Measurements from ENCODE around the gene REXO2. TPM values are rescaled to one million over a fixed set of nuclear protein-coding genes. Genes with fewer than 3 reads are reported as not detected.
A peak's percentile ranks its signal among the peaks of the same experiment; 100 is the strongest.

Gene REXO2
- total and polyA plus RNA-seq, 2 of the 13 experiments (the other 11 are each of a cell fraction or from before 2014, with no cell fraction given): 95.6 to 104 TPM

DNA sequence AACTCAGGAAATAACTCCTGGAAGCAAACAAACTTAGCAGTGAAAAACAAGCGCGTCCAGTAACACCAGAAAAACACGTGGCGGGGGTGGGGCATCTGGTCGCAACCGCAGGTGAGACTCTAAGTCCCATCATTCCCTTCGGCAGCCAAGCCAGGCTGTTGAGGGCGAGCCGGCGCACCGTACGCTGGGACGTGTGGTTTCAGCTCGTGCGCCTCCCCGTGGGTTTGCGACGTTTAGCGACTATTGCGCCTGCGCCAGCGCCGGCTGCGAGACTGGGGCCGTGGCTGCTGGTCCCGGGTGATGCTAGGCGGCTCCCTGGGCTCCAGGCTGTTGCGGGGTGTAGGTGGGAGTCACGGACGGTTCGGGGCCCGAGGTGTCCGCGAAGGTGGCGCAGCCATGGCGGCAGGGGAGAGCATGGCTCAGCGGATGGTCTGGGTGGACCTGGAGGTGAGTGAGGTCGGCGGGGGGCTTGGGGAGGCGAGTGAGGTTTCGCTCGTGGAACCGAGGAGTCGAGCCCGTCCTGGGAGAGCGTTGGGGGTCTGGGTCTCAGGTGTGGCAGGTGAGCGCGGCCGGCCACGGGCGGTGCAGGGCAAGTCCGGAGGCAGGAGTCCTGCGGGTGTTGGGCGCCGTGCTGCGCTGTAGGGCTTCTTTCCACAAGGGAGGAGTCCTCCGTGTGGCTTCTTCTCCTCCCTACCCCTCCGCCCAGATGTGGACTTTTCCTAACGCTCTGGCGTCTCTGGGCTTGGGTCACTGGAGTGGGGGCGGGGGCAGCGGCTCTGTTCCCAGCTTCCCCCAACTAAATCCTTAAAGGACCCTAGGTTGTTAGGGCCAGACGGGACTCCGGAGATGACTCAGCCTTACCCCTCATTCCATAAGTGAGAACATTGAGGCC, at the start of gene REXO2 (continued):
- TF ChIP-seq HNRNPK (IDR thresholded peaks at IDR 0.05; ENCODE audit: low read depth, low read length, poor library complexity, severe bottlenecking) (peak; percentile 31), ZNF629 (CRISPR knock-in tag; conservative IDR thresholded peaks at IDR 0.05) (no peak), ATF7-NPFF (CRISPR knock-in tag; IDR thresholded peaks at IDR 0.05; ENCODE audit: low read depth) (peak; percentile 62; the same call in 1 of the 2 replicates), ZNF33B (CRISPR knock-in tag; IDR thresholded peaks at IDR 0.05) (no peak), NR2F2 (IDR thresholded peaks at IDR 0.05; ENCODE audit: borderline replicate concordance, low read depth) (no peak), ZNF234 (CRISPR knock-in tag; conservative IDR thresholded peaks at IDR 0.05) (no peak), ZNF292 (CRISPR knock-in tag; IDR thresholded peaks at IDR 0.05; ENCODE audit: borderline replicate concordance, low read depth) (no peak), RORA (CRISPR knock-in tag; IDR thresholded peaks at IDR 0.05) (no peak), KDM5B (CRISPR knock-in tag; IDR thresholded peaks at IDR 0.05; ENCODE audit: borderline replicate concordance) (peak; percentile 88; the same call in 1 of the 2 replicates), ZNF3 (CRISPR knock-in tag; IDR thresholded peaks at IDR 0.05) (no peak), NFE2 (CRISPR knock-in tag; IDR thresholded peaks at IDR 0.05) (no peak), HDAC6 (IDR thresholded peaks at IDR 0.05; ENCODE audit: low read depth, low read length) (no peak), TEAD2 (CRISPR knock-in tag; IDR thresholded peaks at IDR 0.05) (no peak), SSRP1 (CRISPR knock-in tag; IDR thresholded peaks at IDR 0.05) (no peak)
- TF ChIP-seq, protein P1, sequence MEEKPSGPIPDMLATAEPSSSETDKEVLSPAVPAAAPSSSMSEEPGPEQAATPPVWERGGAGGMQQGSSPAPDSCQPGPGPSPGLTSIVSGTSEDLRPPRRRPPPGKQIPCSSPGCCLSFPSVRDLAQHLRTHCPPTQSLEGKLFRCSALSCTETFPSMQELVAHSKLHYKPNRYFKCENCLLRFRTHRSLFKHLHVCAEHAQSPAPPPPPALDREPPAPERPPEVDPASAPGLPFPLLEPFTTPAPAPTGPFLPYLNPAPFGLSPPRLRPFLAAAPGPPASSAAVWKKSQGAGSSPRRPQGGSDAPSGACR (CRISPR knock-in tag; IDR thresholded peaks at IDR 0.05): peak; percentile 83; the same call in 1 of the 2 replicates
- TF ChIP-seq, protein P2, sequence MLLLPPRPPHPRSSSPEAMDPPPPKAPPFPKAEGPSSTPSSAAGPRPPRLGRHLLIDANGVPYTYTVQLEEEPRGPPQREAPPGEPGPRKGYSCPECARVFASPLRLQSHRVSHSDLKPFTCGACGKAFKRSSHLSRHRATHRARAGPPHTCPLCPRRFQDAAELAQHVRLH (CRISPR knock-in tag; IDR thresholded peaks at IDR 0.05; ENCODE audit: borderline replicate concordance, low read depth): peak; percentile 72
- TF ChIP-seq, protein P3, sequence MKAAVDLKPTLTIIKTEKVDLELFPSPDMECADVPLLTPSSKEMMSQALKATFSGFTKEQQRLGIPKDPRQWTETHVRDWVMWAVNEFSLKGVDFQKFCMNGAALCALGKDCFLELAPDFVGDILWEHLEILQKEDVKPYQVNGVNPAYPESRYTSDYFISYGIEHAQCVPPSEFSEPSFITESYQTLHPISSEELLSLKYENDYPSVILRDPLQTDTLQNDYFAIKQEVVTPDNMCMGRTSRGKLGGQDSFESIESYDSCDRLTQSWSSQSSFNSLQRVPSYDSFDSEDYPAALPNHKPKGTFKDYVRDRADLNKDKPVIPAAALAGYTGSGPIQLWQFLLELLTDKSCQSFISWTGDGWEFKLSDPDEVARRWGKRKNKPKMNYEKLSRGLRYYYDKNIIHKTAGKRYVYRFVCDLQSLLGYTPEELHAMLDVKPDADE (CRISPR knock-in tag; IDR thresholded peaks at IDR 0.05): no peak
- TF ChIP-seq, protein P4, sequence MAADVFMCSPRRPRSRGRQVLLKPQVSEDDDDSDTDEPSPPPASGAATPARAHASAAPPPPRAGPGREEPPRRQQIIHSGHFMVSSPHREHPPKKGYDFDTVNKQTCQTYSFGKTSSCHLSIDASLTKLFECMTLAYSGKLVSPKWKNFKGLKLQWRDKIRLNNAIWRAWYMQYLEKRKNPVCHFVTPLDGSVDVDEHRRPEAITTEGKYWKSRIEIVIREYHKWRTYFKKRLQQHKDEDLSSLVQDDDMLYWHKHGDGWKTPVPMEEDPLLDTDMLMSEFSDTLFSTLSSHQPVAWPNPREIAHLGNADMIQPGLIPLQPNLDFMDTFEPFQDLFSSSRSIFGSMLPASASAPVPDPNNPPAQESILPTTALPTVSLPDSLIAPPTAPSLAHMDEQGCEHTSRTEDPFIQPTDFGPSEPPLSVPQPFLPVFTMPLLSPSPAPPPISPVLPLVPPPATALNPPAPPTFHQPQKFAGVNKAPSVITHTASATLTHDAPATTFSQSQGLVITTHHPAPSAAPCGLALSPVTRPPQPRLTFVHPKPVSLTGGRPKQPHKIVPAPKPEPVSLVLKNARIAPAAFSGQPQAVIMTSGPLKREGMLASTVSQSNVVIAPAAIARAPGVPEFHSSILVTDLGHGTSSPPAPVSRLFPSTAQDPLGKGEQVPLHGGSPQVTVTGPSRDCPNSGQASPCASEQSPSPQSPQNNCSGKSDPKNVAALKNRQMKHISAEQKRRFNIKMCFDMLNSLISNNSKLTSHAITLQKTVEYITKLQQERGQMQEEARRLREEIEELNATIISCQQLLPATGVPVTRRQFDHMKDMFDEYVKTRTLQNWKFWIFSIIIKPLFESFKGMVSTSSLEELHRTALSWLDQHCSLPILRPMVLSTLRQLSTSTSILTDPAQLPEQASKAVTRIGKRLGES (CRISPR knock-in tag; IDR thresholded peaks at IDR 0.05; ENCODE audit: borderline replicate concordance): no peak
- TF ChIP-seq, protein P5, sequence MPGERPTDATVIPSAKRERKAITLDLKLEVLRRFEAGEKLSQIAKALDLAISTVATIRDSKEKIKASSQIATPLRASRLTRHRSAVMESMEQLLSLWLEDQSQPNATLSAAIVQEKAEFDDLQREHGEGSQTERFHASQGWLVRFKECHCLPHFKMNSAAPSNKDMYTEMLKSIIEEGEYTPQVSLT (CRISPR knock-in tag; IDR thresholded peaks at IDR 0.05; ENCODE audit: borderline replicate concordance, low read depth): no peak
- TF ChIP-seq, protein P6, sequence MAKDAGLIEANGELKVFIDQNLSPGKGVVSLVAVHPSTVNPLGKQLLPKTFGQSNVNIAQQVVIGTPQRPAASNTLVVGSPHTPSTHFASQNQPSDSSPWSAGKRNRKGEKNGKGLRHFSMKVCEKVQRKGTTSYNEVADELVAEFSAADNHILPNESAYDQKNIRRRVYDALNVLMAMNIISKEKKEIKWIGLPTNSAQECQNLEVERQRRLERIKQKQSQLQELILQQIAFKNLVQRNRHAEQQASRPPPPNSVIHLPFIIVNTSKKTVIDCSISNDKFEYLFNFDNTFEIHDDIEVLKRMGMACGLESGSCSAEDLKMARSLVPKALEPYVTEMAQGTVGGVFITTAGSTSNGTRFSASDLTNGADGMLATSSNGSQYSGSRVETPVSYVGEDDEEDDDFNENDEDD (CRISPR knock-in tag; IDR thresholded peaks at IDR 0.05; ENCODE audit: borderline replicate concordance): 0 out of 2 replicates have a peak, but pooled peaks have one; percentile 39

Measured in HepG2 (cell line).